Testis (tissue), 2 donors: ENCODE results near the gene PPP4R1.

Experiments used
- POLR2A ChIP-seq: fragments of 450-650 bp; IDR thresholded peaks from one replicate; pipeline ENCODE4 v1.6.1; 2017; ENCODE audit warnings: antibody characterized with exemption, mild to moderate bottlenecking, moderate library complexity
- TF ChIP-seq, protein P1 (sequence below), 3 experiments: fragments of 450-650 bp in 2 of 3; fragments of 200-600 bp in 1 of 3; sonication (generic) in 1 of 3; IDR thresholded peaks; one replicate each; pipeline ENCODE4 v1.5.1; 2016 to 2019; ENCODE audit warnings: antibody characterized with exemption in 3 of 3, mild to moderate bottlenecking in 2 of 3, moderate library complexity in 1 of 3

DNA sequence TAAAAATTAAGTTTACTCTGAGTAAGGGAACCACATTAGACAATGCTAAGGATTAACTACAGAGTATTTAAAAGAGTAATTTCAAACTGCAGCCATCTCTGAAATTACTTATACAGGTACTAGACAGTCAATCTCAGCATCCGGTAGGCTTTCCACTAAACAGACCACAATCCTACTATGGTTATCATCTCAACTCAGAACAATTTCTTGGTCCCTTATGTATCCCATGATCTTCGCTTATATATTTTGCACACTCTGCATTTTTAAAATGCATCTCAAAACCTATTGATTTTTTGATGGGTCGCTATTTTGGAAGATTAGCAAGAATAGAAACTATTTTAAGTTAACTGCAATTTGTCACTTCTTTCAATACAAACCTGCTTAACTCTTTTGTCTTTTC lies 1.4 kb downstream of the PPP4R1 start:
- TF ChIP-seq, protein P1, sequence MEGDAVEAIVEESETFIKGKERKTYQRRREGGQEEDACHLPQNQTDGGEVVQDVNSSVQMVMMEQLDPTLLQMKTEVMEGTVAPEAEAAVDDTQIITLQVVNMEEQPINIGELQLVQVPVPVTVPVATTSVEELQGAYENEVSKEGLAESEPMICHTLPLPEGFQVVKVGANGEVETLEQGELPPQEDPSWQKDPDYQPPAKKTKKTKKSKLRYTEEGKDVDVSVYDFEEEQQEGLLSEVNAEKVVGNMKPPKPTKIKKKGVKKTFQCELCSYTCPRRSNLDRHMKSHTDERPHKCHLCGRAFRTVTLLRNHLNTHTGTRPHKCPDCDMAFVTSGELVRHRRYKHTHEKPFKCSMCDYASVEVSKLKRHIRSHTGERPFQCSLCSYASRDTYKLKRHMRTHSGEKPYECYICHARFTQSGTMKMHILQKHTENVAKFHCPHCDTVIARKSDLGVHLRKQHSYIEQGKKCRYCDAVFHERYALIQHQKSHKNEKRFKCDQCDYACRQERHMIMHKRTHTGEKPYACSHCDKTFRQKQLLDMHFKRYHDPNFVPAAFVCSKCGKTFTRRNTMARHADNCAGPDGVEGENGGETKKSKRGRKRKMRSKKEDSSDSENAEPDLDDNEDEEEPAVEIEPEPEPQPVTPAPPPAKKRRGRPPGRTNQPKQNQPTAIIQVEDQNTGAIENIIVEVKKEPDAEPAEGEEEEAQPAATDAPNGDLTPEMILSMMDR (IDR thresholded peaks at IDR 0.05): no peak
- TF ChIP-seq POLR2A: no peak
